CMK (cell line): Measurements from ENCODE around the gene PAFAH1B1.

ENCODE experiments used
- DNase-seq: peaks from one replicate; pipeline ENCODE4 v3.0.0-alpha.2; 2010; ENCODE audit warnings: low read depth

PAFAH1B1 gene

DNA sequence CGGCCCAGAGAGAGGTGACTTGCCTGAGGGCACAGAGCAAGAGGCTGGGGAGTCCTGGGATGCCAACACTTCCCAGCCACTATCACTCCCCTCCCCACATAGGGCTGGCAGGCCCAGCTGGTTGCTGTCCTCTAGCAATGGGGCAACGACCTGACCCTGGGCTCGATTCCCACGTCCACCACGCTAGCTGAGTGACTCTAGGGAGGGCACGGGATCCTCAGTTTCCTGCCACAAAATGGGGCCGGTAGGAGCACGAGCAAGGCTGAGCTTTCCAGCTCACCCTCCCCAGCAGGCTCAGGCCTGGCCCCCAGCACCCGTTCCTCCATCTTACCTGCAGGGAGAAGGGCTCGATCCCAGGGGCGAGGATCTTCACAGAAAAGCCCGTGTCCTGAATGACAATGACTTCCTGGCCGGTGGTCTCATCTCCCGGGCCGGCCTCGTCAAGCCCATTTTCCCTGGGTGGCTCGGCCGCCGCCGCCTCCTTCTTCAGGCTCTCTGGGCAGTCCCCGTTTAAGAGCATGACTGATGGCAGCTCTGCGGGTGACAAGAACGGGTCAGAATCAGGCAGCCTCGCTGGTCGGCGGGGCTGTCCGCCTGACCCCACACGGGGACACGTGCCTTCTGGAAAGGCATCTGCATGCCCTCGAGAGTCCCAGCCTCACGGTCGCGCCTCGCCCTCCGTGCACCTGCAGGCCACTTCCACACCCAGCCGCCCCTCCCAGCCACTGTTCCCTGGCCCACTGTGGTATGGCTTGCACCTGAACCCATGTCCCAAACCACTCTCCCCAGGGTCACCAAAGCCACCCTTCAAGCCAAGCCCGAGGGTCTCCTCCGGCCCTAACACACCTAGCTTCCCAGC lies 110.8 kb downstream of the PAFAH1B1 start:
- no peak for DNase-seq

DNA sequence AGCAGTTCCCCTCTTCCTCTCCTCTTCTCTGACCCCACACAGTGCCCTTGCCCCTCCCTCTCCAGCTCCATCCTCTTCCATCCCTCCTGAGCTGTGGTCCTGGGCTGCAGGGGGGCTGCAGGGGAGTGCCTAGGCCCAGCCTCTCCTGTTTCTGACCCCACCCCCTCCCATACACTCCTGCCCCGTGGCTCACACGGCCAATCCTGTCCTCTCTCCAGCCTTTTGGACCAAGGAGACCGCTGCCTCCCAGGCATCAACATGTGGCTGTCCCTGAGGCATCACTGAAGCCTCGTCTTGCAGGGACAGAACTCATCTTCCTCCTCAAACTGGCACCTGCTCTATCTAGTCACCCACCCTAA lies 111.4 kb downstream of the PAFAH1B1 start:
- DNase-seq, result no peak

DNA sequence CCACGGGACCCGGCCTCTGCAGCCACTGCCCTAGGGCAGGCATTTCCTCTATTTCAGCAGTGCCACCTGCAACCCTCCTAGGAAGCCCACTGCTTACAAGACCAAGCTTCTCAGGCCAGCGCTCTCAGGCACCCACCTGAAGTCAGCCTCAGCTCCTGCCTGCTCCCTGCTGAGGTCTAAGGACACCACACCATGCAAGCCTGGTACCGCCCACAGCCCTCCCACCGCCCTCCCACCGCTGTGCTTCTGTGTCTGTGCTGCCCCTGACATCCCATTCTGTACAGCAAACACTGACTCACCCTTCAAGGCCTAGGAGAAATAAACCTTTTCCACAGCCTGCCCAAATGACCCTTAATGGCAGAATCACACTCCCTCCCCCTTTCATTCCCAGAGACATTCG lies 111.8 kb downstream of the PAFAH1B1 start:
- no peak for DNase-seq

DNA sequence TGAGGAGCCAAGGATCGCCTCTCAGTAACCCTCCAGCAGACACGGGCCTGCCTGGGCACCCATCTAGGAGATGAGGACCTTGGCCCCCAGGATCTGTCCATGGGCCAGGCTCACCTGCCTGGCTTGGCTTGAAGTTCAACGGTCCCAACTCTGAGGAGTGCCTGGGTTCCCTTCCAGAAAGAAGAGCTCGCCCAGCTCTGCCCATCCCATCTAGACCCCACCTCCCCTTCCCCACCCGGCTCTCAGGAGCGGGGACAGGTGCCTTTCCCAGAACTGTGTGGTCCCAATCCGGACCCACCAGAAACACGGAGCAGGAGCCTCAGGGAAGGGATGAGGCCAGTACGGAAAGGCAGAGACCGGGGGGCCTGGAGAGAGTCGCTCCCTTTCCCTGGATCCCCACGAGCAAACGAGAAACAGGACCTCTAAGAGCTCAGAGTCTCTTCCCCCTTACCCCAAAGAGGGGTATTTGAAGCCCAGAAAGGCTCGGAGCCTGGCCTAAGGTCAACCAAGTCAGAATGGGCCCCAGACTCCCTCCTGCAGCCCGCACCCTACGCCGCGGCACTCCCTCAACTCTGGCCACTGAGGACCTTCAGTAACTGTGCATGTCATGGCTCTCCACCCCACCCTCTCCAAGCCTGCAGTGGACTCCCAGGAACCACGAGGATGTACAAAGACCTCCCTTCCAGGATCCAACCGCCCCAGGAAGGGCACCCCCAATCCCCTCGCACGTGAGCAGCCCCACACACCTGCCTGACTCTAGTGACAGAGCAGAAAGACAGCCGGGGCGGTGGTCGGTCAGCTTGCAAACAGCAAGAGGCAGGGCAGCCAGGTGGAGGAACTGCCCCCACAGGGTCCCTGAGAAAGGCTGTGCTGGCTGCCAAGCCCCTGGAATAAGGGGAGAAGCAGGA lies 112.7 kb downstream of the PAFAH1B1 start:
- DNase-seq, result no peak

DNA sequence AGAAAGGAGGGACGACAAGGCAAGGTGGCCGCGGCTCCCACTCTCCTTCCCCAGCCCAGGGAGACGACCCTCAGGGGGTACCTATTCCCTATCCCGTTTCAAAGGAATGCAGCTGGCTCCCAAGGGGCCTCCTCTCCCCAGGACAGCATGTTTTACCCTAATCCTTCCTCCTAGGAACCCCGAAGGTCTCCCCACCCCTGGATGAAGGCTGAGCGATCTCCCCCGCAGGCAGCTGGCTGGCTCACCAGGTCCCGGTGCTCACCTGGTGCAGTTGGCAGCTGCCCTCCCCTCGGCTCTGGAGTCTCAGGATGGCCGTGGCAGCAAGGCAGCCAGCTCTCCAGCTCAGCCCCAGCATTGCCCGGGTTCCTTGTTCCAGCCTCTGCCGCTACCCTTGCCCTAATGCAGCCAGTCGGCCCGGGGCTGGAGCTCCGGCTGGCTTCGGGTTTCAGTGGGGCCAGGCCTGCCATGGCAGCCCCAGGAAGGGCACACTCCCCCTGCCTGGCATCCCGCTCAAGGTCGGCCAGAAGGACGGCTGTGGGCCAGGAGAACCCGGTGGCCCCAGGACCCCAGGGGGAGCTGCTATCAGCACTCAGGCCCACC lies 113.6 kb downstream of the PAFAH1B1 start:
- no peak for DNase-seq

DNA sequence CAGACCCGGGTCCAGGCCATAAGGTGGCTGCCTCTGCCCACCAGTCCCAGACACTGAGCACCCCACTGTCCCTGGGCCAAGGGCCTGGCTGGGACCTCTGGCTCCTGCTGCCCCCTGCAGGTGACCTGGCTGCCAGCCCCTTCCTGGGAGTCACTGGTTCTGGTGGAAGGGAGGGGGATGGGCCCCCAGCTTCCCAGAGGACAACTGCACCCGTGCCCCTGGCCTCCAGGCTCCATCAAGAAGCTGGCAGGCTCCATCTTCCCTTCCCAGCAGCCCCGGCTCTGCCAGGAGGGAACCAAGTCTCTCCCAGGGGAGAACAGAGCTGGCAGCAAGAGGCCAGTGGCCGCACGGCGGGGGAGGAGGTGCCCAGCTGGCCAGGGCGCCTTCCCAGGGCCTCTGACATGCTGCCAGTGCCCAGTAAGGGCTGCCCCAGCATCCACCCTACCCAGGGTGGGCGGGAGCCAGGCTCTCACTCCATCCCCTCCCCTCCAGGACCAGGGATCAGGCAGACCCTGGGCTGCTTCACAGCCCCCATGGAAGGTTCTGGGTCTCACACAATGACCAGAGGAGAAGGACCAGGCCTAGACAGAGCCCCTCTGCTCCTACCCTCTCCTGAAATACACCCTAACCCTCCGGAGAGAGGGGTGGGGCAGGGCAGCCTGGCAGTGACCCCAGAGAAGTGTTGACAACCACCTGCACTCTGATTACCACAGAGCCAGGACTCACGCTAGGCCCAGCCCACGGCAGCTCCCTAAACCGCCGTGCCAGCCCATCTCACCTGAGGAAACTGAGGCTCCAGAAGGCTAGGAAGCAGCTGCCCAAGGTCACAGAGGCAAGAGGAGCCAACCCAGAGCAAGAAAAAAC lies 114.5 kb downstream of the PAFAH1B1 start:
- no peak for DNase-seq

DNA sequence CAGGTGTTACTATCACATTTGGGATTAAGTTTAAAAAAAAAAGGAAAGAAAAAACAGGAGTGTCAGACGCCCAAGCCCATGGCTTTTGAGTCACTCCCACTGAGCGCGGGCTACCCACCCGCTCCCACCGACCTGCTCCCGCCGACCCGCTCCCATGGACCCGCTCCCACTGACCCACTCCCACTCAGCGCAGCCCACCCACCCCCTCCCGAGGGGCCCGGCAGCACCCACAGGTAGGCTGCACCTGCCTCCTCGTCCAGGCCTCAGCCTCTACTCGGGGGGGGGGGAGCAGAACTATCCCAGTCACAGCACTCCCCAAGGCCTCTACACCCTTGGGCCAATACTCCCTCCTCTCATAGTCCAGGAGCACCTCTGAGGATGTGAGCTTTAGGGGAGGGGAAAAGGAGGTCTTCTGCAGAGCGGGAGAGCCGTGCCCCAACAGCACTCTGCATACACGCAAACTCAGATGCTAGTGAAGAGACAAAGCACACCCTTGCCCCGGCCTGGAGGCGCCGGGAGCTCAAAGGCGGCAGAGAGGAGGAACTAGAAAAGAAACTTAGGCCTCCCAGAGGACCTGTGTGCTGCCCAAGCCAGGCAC lies 115.2 kb downstream of the PAFAH1B1 start:
- DNase-seq, result no peak

DNA sequence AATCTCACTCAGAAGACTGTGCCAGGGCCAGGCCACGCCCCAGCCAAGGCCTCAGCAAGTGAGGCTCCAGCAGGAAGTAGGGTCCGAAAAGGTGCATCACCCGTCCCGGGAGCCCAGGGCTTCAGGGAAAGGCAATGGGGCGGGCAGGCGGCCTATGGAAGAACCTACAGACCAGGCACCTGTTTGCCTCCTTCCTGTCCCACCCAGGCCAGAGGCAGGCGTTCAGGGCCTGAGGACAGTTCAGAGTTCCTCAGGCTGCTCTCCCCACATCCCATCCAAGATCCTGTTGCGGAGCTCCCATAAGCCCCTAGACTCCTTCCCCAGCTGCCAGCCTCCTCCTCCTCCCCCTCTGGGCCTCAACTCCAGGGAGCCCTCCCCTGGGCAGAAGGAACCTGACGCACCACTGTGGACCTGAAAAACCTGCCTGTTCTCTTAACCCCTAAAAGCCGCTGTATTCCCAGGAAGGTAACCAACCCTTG lies 115.8 kb downstream of the PAFAH1B1 start:
- DNase-seq, result no peak

DNA sequence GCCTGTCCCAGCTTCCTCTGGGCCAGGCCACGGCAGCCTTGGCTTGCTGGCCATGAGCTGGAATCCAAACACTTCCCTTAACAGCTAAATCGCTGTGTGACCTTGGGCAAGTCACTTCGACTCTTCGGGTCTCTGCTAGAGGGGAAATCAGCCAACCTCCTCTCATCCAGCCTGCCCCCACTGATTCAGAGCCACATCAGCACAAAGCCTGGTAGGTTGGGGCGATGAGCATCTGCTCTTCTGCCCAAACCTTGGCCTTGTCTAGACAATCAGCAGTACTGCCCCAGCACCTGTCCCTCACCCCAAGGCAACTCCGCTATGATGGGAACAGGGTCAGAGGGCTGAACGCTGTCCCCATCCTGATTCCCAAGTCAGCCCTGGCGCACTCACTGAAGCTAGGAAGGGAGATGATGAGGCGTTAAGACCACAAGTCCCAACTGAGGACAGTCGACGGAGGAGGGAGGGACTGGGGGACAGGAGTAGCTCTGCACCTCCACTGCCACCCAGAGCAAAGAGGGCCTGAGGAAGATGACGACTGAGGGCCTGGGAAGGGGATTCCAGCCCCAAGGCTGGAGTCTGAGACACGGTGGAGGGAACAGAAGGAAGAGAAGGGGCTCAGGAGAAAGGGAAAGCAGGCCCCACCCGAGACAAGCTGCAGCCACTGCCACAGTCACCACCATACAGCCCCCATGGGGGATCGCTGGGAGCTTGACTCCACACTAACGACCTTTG lies 116.8 kb downstream of the PAFAH1B1 start:
- DNase-seq, result no peak

DNA sequence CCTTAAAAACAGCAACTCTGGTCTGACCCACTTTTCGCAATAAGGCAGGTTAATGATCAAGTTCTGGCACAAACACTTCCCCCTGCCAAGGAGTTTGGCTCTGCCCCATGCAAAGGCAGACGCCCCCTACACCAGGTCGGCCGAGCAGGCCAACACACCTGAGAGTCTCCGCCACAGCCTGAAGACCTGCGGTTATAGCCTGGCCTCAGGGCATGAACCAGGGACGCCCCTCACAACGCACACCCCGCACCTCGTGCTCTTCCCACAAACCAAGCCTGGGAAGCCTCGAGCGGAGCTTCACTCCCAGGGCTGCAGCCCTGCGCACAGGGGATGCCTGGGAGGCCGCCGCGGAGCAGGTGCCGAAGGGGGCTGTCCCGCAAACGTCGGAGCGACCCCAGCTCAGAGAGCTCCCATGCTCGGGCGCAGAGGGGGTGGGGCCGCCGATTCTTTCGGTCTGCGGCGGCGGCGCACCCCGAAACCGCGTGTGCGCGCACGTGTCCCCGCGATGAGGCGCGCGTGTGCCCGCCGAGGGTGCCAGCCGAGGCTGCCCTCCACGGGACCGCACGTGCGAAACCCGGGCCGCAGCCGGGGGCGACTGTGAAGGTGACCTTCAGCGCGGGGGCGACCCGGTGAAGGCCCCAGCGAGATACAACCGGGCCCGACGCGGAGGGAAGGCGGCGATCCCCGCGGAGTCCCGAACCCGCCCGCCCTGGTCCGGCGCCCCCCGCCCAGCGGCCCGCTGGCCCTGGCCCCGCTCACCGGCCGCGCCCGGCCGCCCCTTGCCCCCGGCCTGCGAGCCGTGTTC lies 117.6 kb downstream of the PAFAH1B1 start:
- DNase-seq, result no peak

DNA sequence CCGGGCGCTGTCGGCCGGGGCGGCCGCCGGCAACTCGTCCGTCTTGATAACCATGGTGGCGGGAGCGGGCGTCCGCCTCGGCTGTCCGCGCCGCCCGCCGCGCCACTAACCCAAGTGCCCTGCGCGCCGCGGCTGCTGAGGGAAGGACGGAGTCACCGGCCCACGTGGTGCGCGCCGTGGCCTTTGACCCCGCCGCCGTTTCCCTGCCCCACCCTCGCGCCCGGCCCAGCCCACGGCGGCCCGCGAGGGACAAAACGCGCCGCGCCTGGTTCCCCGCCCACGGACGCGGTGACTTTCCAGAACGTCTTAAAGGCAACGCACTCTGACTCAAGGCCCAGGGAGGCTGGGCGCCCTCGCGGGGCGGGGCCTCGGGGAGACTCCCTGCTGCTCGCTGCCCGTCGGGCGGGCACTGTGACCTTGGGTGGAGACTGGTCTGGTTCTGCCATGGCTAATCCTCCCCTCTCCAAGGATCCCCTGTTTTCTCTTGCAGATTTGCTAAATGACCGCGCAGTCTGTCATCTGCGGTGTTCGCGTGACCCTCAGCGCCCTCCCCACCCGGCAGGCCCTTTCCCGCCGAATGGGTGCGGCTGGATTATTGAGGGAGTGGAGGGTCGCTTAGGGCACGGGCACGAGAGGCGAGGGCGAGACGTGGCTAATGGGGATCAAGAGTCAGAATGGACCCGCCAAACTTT lies 118.3 kb downstream of the PAFAH1B1 start, which contains the start of gene CLUH:
Gene CLUH (minus strand): TSS at position 157 of the 692 bp plus-strand sequence. CDS start 103 bp downstream, at position 54.
- DNase-seq, result peak; percentile 79

DNA sequence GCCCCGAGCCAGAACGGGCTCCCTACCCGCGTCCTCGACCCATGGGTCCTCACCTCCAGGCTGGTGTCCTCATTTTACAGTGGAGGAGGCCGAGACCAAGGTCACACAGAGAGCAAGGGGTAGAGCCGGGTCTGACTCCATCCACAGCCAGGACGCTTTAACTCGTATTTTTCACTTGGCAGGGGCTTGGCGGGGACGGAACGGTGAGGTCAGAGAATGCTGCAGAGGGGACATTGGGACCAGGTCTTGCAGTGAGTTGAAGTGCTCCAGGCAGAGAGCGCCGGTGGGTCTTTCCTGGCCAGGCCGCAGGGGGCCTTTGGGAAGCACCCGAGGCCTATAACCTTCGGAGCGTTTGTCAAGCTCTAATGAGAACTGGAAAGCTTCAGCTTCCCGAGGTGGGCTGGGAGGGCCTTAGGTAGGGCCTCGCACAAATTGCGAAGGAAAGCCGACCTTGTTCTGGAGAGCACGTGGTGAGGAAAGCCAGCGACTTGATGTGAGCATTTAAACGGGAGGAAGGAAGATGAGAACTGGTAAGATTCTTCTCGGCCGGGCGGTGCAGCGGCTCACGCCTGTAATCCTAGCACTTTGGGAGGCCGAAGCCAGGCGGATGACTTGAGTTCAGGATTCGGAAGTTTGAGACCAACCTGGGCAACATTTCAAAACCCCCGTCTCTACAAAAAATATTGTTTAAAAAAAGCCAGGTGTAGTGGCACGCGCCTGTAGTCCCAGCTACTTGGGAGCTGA lies 119.0 kb downstream of the PAFAH1B1 start:
- DNase-seq, result no peak

DNA sequence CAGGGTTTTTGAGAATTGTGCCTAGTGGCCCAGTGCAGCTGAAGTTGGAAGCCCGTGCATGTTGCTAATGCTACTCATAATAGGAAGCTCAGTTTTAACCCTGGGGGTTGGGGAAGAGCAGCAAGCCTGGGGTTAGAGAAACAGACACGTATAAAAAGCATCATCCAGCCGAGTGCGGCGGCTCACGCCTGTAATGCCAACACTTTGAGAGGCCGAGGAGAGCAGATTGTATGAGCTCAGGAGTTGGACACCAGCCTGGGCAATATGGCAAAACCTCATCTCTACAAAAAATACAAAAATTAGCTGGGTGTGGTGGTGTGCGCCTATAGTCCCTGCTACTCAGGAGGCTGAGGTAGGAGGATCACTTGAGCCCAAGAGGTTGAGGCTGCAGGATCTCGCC lies 120.4 kb downstream of the PAFAH1B1 start:
- DNase-seq, result no peak

DNA sequence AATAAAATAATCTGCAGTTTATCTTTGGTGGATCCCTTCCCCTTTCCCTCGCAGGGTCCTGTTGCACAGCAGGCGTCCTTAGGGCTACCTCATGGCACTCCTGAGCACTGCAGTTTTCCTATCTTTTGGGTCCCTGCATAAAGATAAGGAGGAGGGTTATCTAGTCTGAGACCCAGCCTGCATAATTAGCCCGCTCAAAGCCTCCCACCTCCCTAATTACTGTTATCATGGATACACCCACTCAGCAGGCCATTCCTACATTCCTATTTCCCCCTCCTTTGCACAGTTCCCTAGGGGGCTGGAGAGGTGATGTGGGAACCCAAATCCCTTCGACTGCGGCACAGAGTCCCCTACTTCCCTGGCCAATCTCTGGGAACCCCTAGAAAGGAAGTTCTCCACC lies 123.2 kb downstream of the PAFAH1B1 start:
- DNase-seq, result no peak

DNA sequence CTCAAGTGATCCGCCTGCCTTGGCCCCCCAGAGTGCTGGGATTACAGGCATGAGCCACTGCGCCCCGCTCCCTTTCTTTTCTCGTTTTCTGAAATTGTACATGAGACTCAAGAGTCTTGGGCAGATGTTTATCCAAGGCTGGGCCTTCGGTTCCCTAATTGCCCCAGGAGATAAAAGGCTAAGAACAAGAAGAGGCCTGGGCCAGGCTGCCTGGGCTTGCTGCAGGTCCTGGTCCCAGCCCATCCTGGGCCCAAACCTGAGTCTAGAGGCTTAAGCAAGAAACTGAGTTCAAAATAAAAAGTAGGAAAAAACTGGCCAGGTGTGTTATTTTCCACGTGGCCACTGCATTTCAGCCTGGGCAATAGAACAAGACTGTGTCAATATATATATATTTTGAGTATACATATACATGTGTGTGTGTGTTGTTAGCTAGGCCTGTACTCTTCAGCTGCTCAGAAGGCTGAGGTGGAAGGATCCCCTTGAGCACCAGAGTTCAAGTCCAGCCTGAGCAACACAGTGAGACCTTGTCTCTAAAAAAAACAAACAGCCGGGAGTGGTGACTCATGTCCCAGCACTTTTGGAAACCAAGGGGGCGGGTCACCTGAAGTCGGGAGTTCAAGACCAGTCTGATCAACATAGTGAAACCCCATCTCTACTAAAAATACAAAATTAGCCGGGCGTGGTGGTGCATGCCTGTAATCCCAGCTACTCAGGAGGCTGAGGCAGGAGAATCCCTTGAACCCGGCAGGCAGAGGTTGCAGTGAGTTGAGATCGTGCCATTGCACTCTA lies 124.9 kb downstream of the PAFAH1B1 start:
- DNase-seq, result no peak

DNA sequence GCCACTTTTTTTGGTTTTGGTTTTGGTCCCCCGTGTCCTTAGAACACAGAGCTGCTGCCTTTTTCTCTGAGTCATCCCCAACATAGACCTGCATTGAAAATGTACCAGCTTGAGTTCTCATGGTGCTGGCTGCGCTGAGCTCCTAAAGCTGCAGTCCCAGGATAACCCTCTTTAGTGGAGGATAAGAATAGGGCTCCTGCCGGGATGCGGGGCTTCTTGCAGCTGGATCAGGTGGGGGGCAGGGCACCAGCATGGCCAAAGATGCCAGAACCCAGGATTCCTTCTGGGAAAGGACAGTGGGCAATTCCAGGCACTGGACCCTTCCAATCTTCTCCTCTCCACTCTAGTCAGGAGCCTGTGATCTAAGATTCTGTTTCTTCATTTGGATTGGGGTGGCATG lies 126.4 kb downstream of the PAFAH1B1 start:
- DNase-seq, result no peak

DNA sequence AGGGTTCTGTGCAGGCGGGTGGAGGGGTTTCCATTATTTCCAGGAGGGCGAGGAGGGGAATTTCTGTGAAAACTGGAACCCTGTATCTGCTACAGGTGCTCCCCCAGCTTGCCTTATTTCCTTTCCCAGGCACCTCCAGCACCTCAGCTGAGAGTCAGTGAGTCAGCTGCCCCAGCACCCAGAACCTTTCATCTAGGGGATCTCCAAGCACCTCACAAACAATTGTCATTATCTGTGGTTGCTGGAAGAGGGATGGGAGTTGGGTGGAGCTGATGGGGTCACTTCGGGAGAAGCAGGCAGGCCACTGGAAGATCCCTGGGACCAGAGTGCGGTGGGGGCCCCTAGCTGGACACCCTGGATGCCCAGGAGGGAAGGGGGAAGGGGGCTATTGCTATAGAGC lies 128.1 kb downstream of the PAFAH1B1 start:
- DNase-seq, result no peak
